GM10847 (cell line): Measurements from ENCODE around the gene G6PD.

Source experiments
- POLR2A ChIP-seq: IDR thresholded peaks from 2 replicates; pipeline ENCODE4 v1.6.1; 2011; ENCODE audit not compliant: insufficient read length; ENCODE audit errors: extremely low read depth

The G6PD gene

GRCh38 chrX:154490021-154490413 lies 56.6 kb downstream of the G6PD start:
- no peak for TF ChIP-seq POLR2A

- TF ChIP-seq POLR2A: no peak
These were observed 57.5 kb downstream of the G6PD start for GRCh38 chrX:154489182-154489581.

GRCh38 chrX:154488336-154489075 lies 58.1 kb downstream of the G6PD start:
- TF ChIP-seq POLR2A: no peak

GRCh38 chrX:154487518-154488290 lies 58.9 kb downstream of the G6PD start:
- no peak for TF ChIP-seq POLR2A

- TF ChIP-seq POLR2A: no peak
These were observed 60.0 kb downstream of the G6PD start, which contains the start of gene UBL4A for GRCh38 chrX:154486396-154487207. UBL4A (minus strand) TSS chrX:154486615; CDS start chrX:154486584, 31 bp downstream.

- no peak for TF ChIP-seq POLR2A
These were observed 60.6 kb downstream of the G6PD start for GRCh38 chrX:154486052-154486395.

- no peak for TF ChIP-seq POLR2A
These were observed 61.2 kb downstream of the G6PD start for GRCh38 chrX:154485150-154486051.

- TF ChIP-seq POLR2A: no peak
These were observed 62.1 kb downstream of the G6PD start for GRCh38 chrX:154484255-154485149.

GRCh38 chrX:154483325-154483724 lies 63.3 kb downstream of the G6PD start:
- no peak for TF ChIP-seq POLR2A

- TF ChIP-seq POLR2A: no peak
These were observed 63.9 kb downstream of the G6PD start for GRCh38 chrX:154482786-154483185.

- TF ChIP-seq POLR2A: no peak
These were observed 64.6 kb downstream of the G6PD start for GRCh38 chrX:154481911-154482601.
